HepG2 (cell line): ENCODE results near the gene USP38. TPM values are rescaled to one million over a fixed set of nuclear protein-coding genes. Genes with fewer than 3 reads are reported as not detected.

Source experiments
- ARHGAP35 ChIP-seq: sonication (generic); formaldehyde crosslinking; IDR thresholded peaks from 2 replicates; pipeline ENCODE4 v1.9.0; 2022; ENCODE audit warnings: mild to moderate bottlenecking, inconsistent platforms, moderate library complexity, missing genetic modification reagents, borderline replicate concordance
- ASH2L ChIP-seq: fragments of 300-600, 200-600 bp; sonication (generic); IDR thresholded peaks from 2 replicates; pipeline ENCODE4 v1.7.0; 2017; ENCODE audit warnings: low read depth, mild to moderate bottlenecking, moderate library complexity, mixed read lengths, low read length; ENCODE audit not compliant: insufficient read length
- BATF2 ChIP-seq: sonication (generic); formaldehyde crosslinking; IDR thresholded peaks from 2 replicates; pipeline ENCODE4 v1.8.0; 2022; ENCODE audit warnings: mild to moderate bottlenecking, missing genetic modification reagents, moderate library complexity
- CBFB ChIP-seq: sonication (generic); formaldehyde crosslinking; IDR thresholded peaks from 2 replicates; pipeline ENCODE4 v1.4.0; 2020; ENCODE audit warnings: missing genetic modification reagents
- CREB3 ChIP-seq: sonication (generic); formaldehyde crosslinking; IDR thresholded peaks from 2 replicates; pipeline ENCODE4 v1.5.0; 2020; ENCODE audit warnings: missing genetic modification reagents
- CSRNP2 ChIP-seq: sonication (generic); formaldehyde crosslinking; conservative IDR thresholded peaks from 2 replicates; pipeline ENCODE4 v1.8.0; 2022; ENCODE audit warnings: low read depth, missing genetic modification reagents
- FOXJ3 ChIP-seq: sonication (generic); formaldehyde crosslinking; IDR thresholded peaks from 2 replicates; pipeline ENCODE4 v1.4.0; 2020; ENCODE audit warnings: missing genetic modification reagents, mild to moderate bottlenecking, borderline replicate concordance
- GATAD2A ChIP-seq: IDR thresholded peaks from 2 replicates; pipeline ENCODE4 v1.6.1; 2016
- HBP1 ChIP-seq: IDR thresholded peaks from 2 replicates; pipeline ENCODE4 v1.6.1; 2016; ENCODE audit warnings: low read depth, control low read depth
- HMG20A ChIP-seq: IDR thresholded peaks from 2 replicates; pipeline ENCODE4 v1.6.1; 2016; ENCODE audit warnings: borderline replicate concordance
- JUND ChIP-seq: sonication (generic); formaldehyde crosslinking; IDR thresholded peaks from 2 replicates; pipeline ENCODE4 v1.8.0; 2022; ENCODE audit warnings: mild to moderate bottlenecking, missing genetic modification reagents
- POLR2AphosphoS2 ChIP-seq: IDR thresholded peaks from 2 replicates; pipeline ENCODE4 v1.6.1; 2011; ENCODE audit warnings: low read depth, low read length, improper control_type of control experiment
- SMAD9 ChIP-seq: sonication (generic); formaldehyde crosslinking; IDR thresholded peaks from 2 replicates; pipeline ENCODE4 v1.5.1; 2020; ENCODE audit warnings: mild to moderate bottlenecking, missing genetic modification reagents
- SRY ChIP-seq: sonication (generic); formaldehyde crosslinking; IDR thresholded peaks from 2 replicates; pipeline ENCODE4 v1.8.0; 2022; ENCODE audit warnings: mild to moderate bottlenecking, missing genetic modification reagents
- XRCC5 ChIP-seq: fragments of 200-400 bp; formaldehyde crosslinking; optimal IDR thresholded peaks from 2 replicates; pipeline ENCODE3; 2017; ENCODE audit warnings: mild to moderate bottlenecking, low read length
- ZBTB25 ChIP-seq: IDR thresholded peaks from 2 replicates; pipeline ENCODE4 v1.6.1; 2018; ENCODE audit warnings: missing genetic modification reagents
- ZMYM2 ChIP-seq: sonication (generic); formaldehyde crosslinking; IDR thresholded peaks from 2 replicates; pipeline ENCODE4 v1.8.0; 2022; ENCODE audit warnings: mild to moderate bottlenecking, missing genetic modification reagents
- ZNF225 ChIP-seq: sonication (generic); formaldehyde crosslinking; IDR thresholded peaks from 2 replicates; pipeline ENCODE4 v1.4.0; 2020; ENCODE audit warnings: mild to moderate bottlenecking, missing genetic modification reagents
- ZNF713 ChIP-seq: sonication (generic); formaldehyde crosslinking; IDR thresholded peaks from 2 replicates; pipeline ENCODE4 v1.4.0; 2020; ENCODE audit warnings: mild to moderate bottlenecking, missing genetic modification reagents
- ZSCAN29 ChIP-seq: sonication (generic); formaldehyde crosslinking; conservative IDR thresholded peaks from 2 replicates; pipeline ENCODE4 v1.4.0; 2020; ENCODE audit warnings: mild to moderate bottlenecking, missing genetic modification reagents
- polyA plus RNA-seq, 8 experiments: library from polyadenylated mRNA; depleted of rRNA in 3 of 8; stranded (reverse) in 7 of 8; unstranded in 1 of 8; fragments of >200 nt; fragmentation: Illumina TruSeq in 4 of 8; extraction: Trizol in 4 of 8; gene quantifications; 2 replicates each; pipeline versions ENCODE4 v1.2.1 to v1.2.3, GENCODE V29; 2011 to 2016; ENCODE audit warnings: low read depth in 4 of 8, missing spikeins in 1 of 8, mixed read lengths in 1 of 8; ENCODE audit not compliant: insufficient read depth in 1 of 8
- total RNA-seq, 5 experiments: library from RNA; depleted of rRNA; stranded (reverse); fragments of >200 nt; fragmentation: Illumina TruSeq; extraction: Trizol; gene quantifications; 2 replicates each; pipeline ENCODE4 v1.2.3, GENCODE V29; 2016; ENCODE audit warnings: low read depth in 1 of 5

USP38 gene
- total and polyA plus RNA-seq, 2 of the 13 experiments (the other 11 are each of a cell fraction or from before 2014, with no cell fraction given) = 4.5 to 11.8 TPM

GRCh38 chr4:143184503-143185252 is at the start of gene USP38 (continued):
- TF ChIP-seq BATF2 (CRISPR knock-in tag) = no peak
- no peak for TF ChIP-seq ZNF225 (CRISPR knock-in tag)
- no peak for TF ChIP-seq ZMYM2
- TF ChIP-seq ZNF713 = no peak
- TF ChIP-seq ASH2L = peak; percentile 93
- no peak for TF ChIP-seq JUND (CRISPR knock-in tag)
- TF ChIP-seq ZSCAN29 (CRISPR knock-in tag) = 0 out of 2 replicates have a peak, but pooled peaks have one; percentile 13
- TF ChIP-seq XRCC5 = peak; percentile 27
- TF ChIP-seq POLR2AphosphoS2 = no peak
- no peak for TF ChIP-seq HBP1 (CRISPR knock-in tag)
- TF ChIP-seq CSRNP2 = no peak
- TF ChIP-seq SRY (CRISPR knock-in tag) = no peak
- 0 out of 2 replicates have a peak, but pooled peaks have one; percentile 43 for TF ChIP-seq FOXJ3 (CRISPR knock-in tag)
- no peak for TF ChIP-seq ARHGAP35 (CRISPR knock-in tag)
- peak; percentile 80 for TF ChIP-seq ZBTB25 (CRISPR knock-in tag)
- no peak; the same call in 1 of the 2 replicates for TF ChIP-seq CREB3 (CRISPR knock-in tag)
- TF ChIP-seq GATAD2A (CRISPR knock-in tag) = peak; percentile 58; the same call in 1 of the 2 replicates
- no peak for TF ChIP-seq CBFB (CRISPR knock-in tag)
- TF ChIP-seq HMG20A (CRISPR knock-in tag) = 0 out of 2 replicates have a peak, but pooled peaks have one; percentile 32
- TF ChIP-seq SMAD9 (CRISPR knock-in tag) = no peak
